ENCODE results near the gene DLST.

DNA sequence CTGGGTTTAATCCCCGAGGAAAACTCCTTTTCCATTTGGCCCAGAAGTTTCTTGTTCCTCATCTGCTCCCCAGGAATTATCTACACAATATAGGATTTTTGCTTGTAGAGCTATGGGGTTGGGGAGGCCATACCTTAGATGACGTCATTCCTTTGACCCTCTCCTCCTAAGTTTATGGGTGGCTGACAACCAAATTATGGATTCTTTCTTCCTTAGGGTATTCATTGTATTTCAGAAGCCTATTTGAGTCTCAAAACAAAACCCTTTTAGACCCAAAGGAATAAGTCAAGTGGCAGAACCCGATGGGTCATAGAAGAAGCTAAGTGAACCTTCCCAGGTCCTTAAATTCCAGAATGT is 20.0 kb upstream of the DLST start:
- TF ChIP-seq NFIC (IDR thresholded peaks at IDR 0.05; ENCODE audit: borderline replicate concordance) = no peak
- TF ChIP-seq JUND (IDR thresholded peaks at IDR 0.05) = no peak
- no peak for TF ChIP-seq YY1 (IDR thresholded peaks at IDR 0.05; ENCODE audit: low read depth)
- TF ChIP-seq, protein P1, sequence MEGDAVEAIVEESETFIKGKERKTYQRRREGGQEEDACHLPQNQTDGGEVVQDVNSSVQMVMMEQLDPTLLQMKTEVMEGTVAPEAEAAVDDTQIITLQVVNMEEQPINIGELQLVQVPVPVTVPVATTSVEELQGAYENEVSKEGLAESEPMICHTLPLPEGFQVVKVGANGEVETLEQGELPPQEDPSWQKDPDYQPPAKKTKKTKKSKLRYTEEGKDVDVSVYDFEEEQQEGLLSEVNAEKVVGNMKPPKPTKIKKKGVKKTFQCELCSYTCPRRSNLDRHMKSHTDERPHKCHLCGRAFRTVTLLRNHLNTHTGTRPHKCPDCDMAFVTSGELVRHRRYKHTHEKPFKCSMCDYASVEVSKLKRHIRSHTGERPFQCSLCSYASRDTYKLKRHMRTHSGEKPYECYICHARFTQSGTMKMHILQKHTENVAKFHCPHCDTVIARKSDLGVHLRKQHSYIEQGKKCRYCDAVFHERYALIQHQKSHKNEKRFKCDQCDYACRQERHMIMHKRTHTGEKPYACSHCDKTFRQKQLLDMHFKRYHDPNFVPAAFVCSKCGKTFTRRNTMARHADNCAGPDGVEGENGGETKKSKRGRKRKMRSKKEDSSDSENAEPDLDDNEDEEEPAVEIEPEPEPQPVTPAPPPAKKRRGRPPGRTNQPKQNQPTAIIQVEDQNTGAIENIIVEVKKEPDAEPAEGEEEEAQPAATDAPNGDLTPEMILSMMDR (IDR thresholded peaks at IDR 0.05) = no peak
- TF ChIP-seq, protein P2, sequence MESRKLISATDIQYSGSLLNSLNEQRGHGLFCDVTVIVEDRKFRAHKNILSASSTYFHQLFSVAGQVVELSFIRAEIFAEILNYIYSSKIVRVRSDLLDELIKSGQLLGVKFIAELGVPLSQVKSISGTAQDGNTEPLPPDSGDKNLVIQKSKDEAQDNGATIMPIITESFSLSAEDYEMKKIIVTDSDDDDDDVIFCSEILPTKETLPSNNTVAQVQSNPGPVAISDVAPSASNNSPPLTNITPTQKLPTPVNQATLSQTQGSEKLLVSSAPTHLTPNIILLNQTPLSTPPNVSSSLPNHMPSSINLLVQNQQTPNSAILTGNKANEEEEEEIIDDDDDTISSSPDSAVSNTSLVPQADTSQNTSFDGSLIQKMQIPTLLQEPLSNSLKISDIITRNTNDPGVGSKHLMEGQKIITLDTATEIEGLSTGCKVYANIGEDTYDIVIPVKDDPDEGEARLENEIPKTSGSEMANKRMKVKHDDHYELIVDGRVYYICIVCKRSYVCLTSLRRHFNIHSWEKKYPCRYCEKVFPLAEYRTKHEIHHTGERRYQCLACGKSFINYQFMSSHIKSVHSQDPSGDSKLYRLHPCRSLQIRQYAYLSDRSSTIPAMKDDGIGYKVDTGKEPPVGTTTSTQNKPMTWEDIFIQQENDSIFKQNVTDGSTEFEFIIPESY (IDR thresholded peaks at IDR 0.05; ENCODE audit: borderline replicate concordance, low read depth) = no peak
- TF ChIP-seq EZH2phosphoT487 (IDR thresholded peaks at IDR 0.05; ENCODE audit: borderline replicate concordance, low read depth) = no peak
- TF ChIP-seq NRF1 (IDR thresholded peaks at IDR 0.05; ENCODE audit: low read depth, low read length) = no peak
- TF ChIP-seq EP300 (IDR thresholded peaks at IDR 0.05; ENCODE audit: borderline replicate concordance in 1 of 2, low read depth in 1 of 2, low read length in 1 of 2) = no peak
- TF ChIP-seq SMC3 (IDR thresholded peaks at IDR 0.05; ENCODE audit: low read depth, low read length) = no peak
- TF ChIP-seq MXI1 (IDR thresholded peaks at IDR 0.05; ENCODE audit: low read depth, low read length) = no peak
